ENCODE data around the gene PEX26.
A peak's percentile ranks its signal among the peaks of the same experiment; 100 is the strongest.
"Not testable (repeated sequence)": the region's sequence is repeated elsewhere in the genome, so short reads cannot be mapped to it uniquely, and the experiment has no call there.

The PEX26 gene

DNA sequence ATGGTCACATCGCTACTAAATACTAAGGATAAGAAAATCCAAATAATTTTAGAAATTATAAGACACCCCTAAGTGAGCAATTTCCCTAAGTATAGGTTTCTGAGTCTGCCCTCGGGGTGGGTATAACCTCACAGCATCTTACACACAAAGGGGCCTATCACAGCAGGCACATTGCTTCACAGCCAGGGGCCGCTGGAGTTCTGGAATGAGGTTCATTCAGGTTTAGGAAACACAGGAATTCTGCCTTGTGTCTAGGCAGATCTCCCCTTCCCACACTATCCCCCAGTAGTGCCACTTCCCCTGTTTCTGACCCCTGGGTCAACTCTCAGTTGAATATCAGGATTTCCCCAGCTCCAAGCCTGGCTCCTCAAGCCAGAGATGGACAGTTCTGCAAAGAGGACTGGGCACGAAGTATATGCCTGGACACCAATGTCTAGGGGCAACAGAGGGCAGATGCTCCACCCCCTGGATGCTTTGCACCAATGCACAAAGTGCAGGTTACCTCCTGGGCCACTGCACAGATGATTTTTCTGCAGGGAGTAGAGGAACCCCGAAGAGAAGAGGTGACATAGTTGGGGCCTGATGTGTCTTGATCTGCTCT lies 44.3 kb downstream of the PEX26 start:
- no peak for DNase-seq

DNA sequence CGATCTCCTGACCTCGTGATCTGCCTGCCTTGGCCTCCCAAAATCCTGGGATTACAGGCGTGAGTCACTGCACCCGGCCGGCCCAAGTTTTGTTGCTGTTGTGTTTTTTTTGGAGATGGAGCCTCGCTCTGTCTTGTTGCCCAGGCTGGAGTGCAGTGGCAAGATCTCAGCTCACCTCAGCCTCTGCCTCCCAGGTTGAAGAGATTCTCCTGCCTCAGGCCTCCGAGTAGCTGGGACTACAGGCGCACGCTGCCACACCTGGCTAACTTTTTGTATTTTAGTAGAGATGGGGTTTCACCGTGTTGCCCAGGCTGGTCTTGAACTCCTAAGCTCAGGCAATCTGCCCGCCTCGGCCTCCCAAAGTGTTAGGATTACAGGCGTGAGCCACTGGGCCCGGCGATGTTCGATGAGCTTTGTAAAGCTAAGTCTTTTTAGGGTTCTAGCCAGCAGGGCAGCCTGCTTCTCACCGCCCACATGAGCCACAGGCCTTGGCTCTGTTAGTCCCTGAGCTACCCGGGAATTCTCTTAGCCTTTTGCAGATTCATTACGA lies 45.8 kb downstream of the PEX26 start:
- not testable (repeated sequence) for DNase-seq

DNA sequence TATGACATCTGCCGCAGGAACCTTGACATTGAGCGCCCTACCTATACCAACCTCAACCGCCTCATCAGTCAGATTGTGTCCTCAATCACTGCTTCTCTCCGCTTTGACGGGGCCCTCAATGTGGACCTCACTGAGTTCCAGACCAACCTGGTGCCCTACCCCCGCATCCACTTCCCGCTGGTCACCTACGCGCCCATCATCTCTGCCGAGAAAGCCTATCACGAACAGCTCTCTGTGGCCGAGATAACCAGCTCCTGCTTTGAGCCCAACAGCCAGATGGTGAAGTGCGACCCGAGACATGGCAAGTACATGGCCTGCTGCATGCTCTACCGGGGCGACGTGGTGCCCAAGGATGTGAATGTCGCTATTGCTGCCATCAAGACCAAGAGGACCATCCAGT lies 48.8 kb downstream of the PEX26 start:
- DNase-seq: no peak

DNA sequence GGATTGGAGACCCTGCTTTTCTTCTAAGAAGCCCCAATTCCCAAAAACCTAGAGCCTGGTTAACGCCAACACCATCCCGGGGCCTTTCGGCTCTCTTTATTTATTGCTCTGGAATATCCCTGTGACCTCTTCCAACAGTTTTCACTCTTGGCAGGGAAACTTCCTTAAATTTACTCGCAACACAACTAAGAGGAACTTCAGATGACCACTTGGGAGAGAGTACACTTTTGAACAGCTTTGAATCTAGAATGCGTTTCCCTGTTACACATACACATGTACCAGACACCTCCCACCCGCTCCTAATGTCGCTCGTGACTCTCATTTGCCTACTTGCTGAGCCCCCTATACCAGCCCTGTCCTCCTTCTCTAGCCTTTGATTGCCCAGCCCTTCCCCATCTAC lies 52.2 kb downstream of the PEX26 start:
- DNase-seq: no peak

DNA sequence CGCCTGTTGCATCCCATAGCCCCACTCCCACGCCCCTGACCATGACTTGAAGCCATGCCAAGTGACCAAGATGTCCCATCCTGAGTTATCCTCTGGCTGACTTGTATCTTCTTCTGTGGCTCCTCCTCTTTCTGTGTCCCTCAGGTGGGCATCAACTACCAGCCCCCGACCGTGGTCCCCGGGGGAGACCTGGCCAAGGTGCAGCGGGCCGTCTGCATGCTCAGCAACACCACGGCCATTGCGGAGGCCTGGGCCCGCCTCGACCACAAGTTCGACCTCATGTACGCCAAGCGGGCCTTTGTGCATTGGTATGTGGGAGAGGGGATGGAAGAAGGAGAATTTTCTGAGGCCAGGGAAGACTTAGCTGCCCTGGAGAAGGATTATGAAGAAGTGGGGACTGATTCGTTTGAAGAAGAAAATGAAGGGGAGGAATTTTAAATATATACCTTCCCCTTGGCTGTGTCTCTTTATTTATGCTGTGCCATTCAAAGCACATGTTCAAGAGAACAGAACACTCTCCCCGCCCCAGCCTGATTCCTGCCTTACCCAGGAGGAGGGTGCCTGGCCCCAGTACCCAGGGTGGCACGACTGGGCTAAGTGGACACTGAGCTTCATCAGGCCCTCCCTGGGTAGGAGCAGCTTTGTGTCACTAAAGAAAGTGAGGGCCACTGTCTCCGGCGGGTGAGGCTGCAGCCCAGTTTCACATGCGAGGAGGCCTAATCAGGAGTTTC lies 53.1 kb downstream of the PEX26 start:
- no peak for DNase-seq

DNA sequence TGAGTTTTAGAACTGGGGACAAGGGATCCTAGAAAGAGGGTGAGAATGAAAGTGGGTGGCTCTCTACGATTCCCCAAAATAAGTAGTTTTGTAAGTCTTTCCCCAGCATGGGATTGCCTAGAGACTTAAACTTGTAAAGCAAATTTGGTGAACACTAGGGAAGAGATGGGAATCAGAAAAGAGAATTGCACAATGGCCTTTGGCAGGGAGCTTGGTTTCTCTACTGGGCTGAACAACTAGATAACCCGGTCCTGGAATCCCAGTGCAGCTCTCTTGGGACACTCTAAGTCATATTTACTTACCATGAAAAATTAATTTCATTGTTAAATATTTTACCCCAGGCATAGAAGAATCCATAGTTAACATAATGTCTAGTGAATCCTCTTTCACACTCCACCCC lies 55.7 kb downstream of the PEX26 start:
- no peak for DNase-seq

DNA sequence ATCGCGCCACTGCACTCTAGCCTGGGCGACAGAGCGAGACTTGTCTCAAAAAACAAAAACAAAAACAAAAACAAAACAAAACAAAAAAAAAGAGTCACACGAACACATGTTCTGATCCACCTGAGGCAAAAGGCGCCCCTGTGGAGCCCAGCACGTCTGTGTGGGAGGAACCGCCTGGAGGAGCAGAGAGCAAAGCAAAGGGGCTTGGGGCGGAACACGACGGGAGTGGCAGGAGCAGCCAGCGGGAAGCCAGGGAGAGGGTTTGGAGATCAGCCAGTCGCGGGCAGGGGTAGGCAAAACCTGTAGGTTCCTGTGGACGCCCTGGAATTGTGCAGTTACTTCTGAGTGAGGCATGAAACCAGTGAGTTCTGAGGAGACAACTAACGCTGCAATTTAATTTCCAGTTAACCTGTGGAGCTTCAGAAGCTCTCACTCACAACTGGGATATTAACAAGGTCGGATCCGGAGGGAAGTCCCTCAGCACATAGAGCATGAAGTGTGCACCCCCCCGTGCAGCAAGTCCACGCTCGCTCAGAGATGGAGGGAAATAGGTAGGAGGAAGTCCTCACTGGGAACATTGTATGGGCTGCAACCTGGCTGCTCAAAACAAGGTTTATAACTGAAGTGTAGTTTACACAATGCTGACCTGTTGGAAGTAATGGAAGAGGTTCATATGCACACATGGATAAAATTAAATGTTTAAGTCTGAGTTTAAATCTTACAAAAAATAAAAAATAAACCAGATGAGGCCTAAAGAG lies 59.0 kb downstream of the PEX26 start:
- no peak for DNase-seq

DNA sequence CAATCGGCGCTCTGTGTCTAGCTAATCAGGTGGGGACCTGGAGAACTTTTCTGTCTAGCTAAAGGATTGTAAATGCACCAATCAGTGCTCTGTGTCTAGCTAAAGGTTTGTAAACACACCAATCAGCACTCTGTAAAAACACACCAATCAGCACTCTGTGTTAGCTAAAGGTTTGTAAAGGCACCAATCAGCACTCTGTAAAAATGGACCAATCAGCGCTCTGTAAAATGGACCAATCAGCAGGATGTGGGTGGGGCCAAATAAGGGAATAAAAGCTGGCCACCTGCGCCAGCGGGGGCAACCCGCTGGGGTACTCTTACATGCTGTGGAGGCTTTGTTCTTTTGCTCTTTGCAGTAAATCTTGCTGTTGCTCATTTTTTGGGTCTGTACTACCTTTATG lies 63.2 kb downstream of the PEX26 start:
- not testable (repeated sequence) for DNase-seq

DNA sequence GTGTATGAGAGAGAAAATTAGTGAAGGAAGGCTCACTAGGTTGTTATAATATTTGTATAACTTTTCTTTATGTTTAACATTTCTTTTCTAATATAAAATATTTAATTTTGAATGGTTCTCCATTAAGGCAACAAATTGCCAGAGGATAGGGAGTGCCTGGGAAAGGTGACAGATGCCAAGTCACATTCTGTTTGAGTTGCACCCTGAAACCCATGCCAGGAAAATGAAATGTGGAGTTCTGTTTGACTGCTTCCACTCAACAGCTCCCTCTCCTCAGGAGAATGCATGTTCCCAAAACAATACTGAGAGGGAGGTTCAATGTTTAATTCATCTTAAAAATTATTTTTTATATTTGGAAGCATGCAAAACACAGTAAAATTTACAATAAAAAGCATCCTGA lies 66.3 kb downstream of the PEX26 start:
- no peak for DNase-seq

DNA sequence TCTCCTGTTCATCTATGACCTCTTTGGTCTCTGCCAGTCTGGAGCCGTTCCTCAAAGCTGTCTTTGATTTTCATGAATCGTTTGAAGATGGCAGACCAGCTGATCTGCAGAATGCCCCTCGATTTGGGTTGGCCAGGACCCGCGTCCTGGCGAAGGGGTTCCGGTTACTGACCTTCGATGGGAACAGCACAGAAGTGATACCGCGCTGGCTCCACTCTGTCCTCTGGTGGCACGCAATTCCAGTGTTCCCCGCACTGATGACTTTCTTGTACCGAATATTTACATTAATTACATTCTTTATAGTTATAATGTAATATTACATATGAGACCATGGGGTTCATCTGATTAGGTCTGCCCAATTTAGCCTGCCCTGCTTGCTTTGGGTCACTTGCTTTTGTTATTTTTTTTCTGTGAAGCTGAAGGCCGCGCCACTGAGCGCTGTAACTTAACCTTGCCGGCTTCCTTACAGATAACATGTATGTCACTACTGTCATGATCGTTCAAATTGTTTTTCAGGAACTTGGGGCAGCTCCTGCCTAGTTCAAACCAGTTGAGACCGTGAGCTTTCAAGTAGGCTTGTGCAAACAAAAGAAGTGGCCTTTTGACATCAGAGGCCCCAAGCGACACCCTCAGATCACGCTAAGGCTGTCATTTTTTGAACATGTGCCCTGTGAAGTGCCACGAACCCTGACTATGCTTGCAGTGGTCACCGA lies 68.0 kb downstream of the PEX26 start:
- no peak for DNase-seq

DNA sequence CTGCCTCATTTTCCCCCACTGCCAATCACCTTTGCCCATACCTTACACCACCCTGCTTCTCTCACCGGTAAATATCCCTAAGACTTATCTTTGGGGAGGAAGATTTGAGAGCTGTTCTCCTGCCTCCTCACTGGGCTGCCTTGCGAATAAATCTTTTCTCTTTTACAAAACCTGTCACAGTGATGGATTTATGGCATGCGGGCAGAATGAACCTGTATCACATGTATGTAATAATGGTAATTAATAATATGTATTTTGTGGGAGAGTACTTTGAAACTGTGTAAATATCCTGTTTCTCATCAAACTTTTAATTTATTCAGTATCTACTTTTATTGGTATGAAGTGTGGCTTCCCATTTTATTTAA lies 68.6 kb downstream of the PEX26 start:
- DNase-seq: no peak

DNA sequence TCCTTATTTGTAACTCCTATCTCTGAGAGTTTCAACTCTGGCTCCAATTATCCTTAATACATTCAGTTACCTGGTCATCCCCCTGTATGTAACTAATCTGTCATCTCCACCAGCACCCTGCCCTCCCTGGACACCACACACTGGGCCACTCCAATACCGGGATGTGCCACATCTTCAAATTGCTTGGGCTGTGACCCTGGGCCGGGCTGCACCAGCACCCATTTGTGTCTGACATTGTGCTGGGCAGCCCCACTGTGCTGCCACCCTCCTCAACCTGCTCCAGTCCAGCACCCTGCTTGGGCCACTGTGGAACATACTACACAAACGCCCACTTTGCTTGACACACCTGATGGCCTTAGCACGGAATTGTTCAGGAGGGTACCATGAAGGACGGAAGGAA lies 70.0 kb downstream of the PEX26 start:
- DNase-seq: no peak

DNA sequence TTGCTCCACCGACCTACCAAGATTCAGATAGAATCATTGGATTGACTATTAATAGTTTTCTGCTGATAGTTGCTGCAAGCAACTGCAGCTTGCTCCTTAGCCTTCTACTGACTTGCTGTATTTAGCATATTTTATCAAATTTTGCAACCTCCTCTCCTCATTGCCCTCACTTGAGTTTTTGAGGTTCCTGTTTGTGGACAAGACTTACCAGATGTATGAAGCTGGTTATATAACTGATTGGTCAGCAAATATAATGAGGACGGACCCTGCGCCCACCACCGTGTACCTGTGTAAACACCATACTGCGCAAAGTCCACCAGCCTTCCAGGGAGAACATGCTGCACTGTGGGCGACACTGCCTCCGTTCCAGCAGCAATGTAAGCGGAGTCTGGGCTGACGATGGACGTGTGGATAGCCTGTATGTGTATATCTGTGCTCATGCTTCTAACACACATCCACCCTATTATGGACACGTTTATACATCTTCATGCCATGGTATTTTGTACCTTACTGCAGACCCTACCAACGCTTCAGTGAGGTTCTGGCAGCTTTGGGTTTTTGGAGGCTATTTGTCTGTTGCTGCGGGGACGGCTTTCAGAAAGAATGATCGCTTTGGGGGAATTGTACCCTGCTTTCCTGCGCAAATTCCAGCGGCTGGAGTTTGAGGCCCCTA lies 70.6 kb downstream of the PEX26 start:
- no peak for DNase-seq

DNA sequence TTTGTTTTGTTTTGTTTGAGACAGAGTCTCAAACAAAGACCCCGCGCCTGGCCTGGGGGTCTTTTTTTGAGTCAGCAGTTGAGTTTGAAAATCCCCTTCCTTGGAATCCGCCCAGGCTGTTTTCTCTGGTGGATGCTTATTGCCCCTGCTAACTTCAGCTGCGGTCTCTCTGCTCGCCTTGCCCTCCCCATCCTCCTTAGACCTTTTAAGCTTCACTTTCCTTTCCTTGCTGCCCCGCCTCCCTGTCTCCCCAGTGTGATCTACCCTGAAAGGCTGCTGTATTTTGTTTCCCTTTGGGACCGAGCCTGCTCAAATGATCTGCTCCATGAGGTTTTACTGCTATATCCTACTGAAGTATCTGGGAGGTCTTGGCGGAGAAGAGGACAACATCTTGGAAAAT lies 74.7 kb downstream of the PEX26 start:
- peak; percentile 29 for DNase-seq

DNA sequence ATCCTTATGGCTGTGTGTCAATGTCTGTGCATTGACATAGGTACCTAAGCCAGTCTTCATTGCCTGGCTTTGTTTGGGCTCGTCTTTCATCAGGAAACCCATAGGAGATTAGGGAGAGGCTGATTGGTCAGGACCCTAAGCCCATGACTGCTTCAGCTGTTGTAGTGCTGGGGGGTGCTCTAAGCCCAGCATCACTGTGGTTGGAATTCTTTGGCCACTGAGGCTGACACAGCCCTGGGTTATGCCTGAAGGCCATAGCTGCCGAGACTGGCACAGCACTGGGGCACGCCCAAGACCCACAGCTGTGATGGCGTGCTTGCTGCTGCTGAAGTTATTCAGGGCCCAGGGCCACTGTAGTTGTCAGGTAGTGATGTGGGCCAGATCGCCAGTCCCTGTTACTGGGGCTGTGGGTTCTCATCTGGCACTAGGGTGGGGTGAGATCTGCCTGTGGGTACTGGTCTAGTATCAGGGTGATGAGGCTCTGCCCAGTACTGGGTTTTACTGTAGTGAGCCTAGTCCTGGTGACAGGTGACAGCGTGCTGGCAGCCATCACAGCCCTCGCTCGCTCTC lies 77.1 kb downstream of the PEX26 start:
- no peak for DNase-seq
